CD4-positive, alpha-beta T cell treated with Interleukin-15 for 4 hours (primary cell): ENCODE results near the gene STXBP1.

Experiments
- DNase-seq: peaks from one replicate; pipeline ENCODE4 v3.0.0-alpha.2; 2020; ENCODE audit warnings: low spot score

Gene STXBP1

DNA sequence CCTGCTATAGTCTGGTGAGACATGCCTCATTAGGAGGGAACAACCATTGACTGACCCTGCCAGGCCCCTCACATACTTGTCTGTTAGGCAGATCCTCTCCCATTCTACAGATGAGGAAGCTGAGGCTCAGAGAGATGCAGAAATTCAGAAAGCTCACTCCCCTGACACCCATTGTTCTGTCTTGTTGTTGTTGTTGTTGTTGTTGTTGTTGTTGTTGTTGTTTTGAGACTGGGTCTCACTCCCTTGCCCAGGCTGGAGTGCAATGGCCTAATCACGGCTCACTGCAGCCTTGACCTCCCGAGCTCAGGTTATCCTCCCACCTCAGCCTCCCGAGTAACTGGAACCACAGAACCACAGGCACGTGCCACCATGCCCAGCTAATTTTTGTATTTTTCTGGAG is 81.6 kb downstream of the STXBP1 start:
- DNase-seq = no peak

DNA sequence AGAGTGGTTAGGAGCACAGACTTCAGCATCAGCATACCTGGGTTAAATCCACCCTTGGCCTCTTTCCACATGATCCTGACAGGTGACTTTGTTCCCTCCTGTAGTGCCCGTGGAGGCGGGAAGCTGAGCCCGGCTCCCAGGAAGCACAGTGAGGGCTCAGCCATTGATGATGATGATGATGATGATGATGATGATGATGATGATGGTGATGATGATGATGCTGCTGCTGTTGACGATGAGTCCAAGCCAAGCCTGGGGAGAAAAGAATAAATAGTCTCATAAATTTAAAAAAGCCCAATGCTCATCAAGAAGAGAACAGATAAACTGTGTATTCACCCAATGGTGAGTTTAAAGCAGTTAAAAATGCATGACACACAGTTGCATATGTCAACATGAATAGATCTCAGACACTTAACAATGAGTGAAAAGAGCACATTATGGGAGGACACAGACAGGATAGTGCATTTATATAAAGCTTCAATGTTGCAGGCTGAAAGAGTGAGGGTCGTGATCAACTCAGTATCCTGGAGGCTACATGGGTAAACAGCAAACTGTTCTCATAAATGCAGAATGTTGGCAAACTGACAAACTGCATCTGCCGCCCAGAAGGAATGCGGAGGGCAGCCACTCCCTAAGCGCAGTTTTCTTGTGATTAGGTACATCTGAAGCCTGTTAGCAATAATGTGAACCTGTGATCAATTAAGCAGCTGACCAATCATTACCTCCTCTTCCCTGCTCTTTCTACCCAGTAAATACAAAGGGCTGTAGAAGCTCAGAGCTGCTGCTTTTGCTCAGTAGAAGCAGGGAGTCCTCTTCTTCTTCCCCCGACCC is 83.0 kb downstream of the STXBP1 start:
- DNase-seq = no peak

DNA sequence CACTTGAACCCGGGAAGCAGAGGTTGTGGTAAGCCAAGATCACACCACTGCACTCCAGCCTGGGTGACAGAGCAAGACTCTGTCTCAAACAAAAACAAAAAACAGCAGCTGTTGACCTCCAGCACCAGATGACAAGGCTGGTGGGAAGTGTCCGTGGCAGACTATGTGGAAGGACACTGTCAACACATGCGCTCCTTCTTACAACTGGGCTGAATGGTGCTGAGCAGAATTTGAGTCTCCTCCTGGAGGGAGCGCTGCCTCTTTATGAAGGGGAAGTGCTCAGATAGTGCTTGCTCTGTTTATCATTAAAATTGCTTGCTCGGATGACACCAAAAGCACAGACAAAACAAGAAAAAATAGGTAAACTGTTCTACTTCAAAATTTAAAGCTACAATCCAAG is 85.5 kb downstream of the STXBP1 start:
- DNase-seq = no peak

- no peak for DNase-seq
Measured at GRCh38 chr9:127698386-127698785, 86.3 kb downstream of the STXBP1 start.

GRCh38 chr9:127698985-127699670 is 87.1 kb downstream of the STXBP1 start:
- DNase-seq = peak; percentile 91

DNA sequence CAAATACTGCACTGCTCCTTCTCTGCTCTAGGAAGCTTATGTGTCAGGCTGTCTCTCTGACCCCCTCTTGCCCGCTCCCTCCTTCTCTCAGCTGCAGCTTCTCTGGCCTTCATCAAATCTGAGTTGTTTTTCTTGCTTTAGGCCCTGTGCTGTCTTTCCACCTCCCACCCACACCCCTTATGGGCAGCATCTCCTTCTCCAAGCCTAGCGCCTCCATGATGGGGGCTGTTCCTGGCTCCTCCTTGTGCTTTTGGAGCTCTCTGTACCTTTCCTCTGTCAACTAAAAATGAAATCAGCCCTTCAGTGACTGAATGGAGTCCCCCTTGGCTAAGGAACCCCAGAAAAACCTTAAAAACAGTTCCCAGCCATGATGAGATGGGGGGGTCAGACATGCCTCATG is 88.1 kb downstream of the STXBP1 start:
- no peak for DNase-seq

- no peak for DNase-seq
Measured at GRCh38 chr9:127700594-127701255, 88.6 kb downstream of the STXBP1 start.

GRCh38 chr9:127703289-127703946 is 91.3 kb downstream of the STXBP1 start:
- DNase-seq = no peak

DNA sequence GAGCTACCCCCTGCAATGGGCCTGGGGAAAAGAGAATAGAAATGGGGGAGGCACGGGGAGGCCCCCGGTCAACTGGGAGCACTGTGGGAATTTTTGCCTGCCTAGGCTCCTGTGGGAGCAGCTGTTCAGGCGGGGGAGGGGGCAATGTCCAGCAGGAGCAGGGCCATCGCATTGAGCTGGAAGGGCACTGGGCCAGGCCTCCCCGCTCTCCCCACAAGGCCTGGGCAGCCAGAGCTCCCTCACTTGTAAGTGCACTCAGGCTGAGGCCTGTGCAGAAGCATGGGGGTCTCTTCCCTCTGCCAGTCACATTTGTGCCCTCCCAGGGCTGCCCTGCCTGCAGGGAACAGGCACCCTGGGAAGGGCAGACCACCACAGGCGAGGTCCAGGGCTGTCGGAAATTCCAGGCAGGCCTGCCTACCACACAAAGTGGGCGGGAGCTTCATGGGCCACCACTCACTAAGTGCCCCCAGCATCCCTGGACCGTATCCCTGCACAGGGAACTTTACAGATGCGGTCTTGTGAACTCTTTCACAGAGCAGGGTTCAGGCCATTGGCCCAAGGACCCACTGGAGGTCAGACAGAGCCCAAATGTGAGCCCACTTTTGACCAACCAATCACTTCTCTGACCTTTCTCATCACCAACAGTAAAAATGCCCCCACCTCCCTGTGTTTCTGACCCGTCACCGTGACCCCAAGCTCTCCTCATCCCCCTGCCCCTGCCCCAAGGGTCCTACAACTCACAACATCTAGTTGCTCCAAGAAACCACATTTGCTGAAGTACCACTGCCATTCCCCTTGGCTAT is 93.7 kb downstream of the STXBP1 start:
- no peak for DNase-seq

DNA sequence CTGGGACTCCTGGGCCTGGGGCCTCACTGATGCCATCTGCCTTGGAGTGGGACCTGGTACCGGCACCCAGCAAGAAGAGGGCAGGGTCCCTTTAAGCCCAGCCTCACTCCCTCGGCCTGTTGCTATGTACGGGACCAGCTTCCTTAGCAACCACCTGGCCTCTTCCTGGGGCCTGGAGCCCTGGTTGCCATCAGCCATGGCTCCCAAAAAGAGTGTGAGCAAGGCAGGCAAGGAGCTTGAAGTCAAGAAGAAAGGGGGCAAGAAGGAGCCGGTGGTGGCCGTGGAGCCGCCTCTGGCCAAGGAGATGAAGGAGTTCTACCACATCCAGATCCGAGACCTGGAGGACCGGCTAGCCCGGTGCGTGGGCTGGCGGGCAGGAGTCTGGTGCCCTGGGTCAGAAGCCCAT is 94.8 kb downstream of the STXBP1 start, which contains the start of gene CFAP157:
Gene CFAP157, plus strand, starts transcription at position 153 of the 406 bp plus-strand sequence. Its CDS starts 44 bp downstream, at position 197.
- DNase-seq = no peak

- peak; percentile 66 for DNase-seq
Measured at GRCh38 chr9:127707766-127708165, 95.7 kb downstream of the STXBP1 start.

GRCh38 chr9:127708952-127709587 is 97.0 kb downstream of the STXBP1 start:
- no peak for DNase-seq

- no peak for DNase-seq
Measured at GRCh38 chr9:127710204-127710783, 98.2 kb downstream of the STXBP1 start.

GRCh38 chr9:127711226-127711701 is 99.2 kb downstream of the STXBP1 start:
- no peak for DNase-seq

- no peak for DNase-seq
Measured at GRCh38 chr9:127711831-127712274, 99.8 kb downstream of the STXBP1 start.

DNA sequence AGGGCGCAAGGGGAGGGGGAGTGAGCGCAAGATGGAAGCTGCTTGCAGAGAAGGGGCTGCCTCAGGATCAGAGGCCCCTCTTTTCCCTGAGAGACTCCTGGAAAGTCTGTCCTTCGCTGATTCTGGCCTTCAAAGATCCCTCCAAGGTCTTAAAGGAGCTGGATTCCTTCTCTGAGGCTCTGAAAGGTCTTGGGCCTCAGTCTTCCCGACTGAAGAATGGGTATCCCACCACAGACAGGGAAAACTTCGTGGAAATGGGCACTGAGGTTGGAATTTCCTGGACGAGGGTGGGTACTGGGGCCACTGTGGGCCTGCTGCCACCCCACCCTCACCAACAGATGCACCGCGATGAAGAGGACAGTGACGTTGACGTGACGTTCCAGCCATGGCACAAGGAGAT is 100.3 kb downstream of the STXBP1 start:
- DNase-seq = no peak

- no peak for DNase-seq
Measured at GRCh38 chr9:127712867-127713266, 100.8 kb downstream of the STXBP1 start.

DNA sequence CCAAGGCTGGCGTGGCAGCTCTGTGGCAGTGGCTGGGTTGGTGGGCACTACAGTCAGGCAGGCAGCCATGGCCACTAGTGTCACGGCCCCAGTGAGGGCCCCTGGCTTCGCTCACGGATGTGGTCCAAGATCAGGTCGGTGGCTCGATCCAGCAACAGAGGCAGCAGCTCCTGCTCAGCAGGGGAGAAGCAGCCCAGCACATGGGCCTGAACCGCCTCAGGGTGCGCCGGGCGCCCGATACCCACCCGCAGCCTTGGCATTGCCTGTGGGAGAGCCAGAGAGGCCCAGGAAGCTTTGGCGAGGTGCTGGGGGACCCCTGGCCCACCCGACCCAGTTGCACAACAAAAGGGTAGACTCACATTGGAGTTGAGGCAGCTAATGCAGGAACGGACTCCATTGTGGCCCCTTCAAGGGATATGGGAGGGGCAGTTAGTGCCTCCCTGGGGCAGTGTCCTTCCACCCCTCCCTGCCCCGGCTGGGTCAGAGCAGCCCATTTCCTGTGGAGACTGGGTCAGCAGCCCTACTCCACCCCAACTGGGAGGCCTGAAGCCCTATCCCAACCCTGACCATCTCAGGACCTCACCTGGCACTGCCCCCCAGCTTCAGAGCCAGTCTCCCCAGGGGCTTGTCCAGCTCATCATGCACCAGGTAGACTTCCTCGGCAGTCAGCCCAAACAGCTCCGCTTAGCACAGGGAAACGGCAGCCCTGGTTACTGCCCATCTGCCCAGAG is 102.1 kb downstream of the STXBP1 start:
- no peak for DNase-seq

DNA sequence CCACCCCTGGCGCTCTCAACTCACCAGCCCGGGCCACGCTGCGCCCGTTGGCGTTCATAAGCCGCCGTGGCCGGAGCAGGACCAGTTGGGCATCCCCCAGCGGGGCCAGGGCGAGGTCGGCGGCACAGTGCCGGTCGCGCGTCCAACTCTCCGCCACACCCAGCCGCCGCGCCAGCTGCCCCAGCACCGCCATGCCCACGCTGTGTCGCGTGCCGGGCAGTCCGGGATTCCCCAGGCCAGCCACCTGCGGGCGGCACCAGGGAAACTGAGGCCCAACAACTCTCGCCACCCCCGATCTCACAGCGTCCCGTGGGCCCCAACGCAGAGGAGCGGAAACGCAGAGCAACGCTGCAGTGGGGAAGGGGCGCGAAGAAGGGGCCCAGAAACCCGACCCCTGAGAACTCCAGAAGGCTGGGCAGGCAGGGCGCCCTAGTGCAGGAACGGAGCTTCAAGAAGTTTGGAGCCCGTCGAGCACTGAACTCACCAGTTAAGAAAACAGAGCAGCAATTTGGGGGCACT is 102.9 kb downstream of the STXBP1 start:
- no peak for DNase-seq
